RWPE2 (cell line): ENCODE results near the gene ASH1L.

Experiments used
- ATAC-seq: fragments of 200-7000 bp; cut with Tn5 transposase; 3 replicates; pipeline ENCODE4 v1.9.1; 2021; ENCODE audit warnings: low read depth
- DNase-seq: peaks from one replicate; pipeline ENCODE4 v3.0.0-alpha.2; 2020; ENCODE audit warnings: low spot score
- H3K27ac ChIP-seq: fragments of 450-650 bp; 2 replicates; pipeline ENCODE4 v1.5.1; 2017; ENCODE audit warnings: mild to moderate bottlenecking; ENCODE audit not compliant: poor library complexity, severe bottlenecking
- H3K27me3 ChIP-seq: fragments of 250-450 bp; sonication (Bioruptor Pico); 2 replicates; pipeline ENCODE4 v1.5.1; 2021; ENCODE audit warnings: mild to moderate bottlenecking, moderate library complexity; ENCODE audit not compliant: insufficient read depth, poor library complexity, severe bottlenecking
- H3K36me3 ChIP-seq: fragments of 250-450 bp; sonication (Bioruptor Pico); 2 replicates; pipeline ENCODE4 v1.5.1; 2020; ENCODE audit warnings: low read depth, mild to moderate bottlenecking, moderate library complexity
- H3K4me1 ChIP-seq: fragments of 250-450 bp; sonication (Bioruptor Pico); 2 replicates; pipeline ENCODE4 v1.5.1; 2021; ENCODE audit warnings: mild to moderate bottlenecking, moderate library complexity; ENCODE audit not compliant: insufficient read depth, poor library complexity, severe bottlenecking
- H3K4me3 ChIP-seq: fragments of 250-450 bp; sonication (Bioruptor Pico); 2 replicates; pipeline ENCODE4 v1.5.1; 2021; ENCODE audit warnings: mild to moderate bottlenecking, moderate library complexity; ENCODE audit not compliant: severe bottlenecking
- H3K9me3 ChIP-seq: fragments of 250-450 bp; sonication (Bioruptor Pico); 2 replicates; pipeline ENCODE4 v1.5.1; 2021; ENCODE audit warnings: mild to moderate bottlenecking, moderate library complexity; ENCODE audit not compliant: severe bottlenecking
- CTCF ChIP-seq: fragments of 450-650 bp; IDR thresholded peaks from one replicate; pipeline ENCODE4 v1.5.1; 2017; ENCODE audit warnings: mild to moderate bottlenecking, moderate library complexity; ENCODE audit not compliant: poor library complexity, severe bottlenecking

The ASH1L gene

GRCh38 chr1:155305881-155306391, 256.7 kb downstream of the ASH1L start:
- H3K4me3 ChIP-seq: no peak overlapping the region
- peak overlapping the region; percentile 90 for H3K27ac ChIP-seq
- no peak for ATAC-seq
- DNase-seq: no peak
- TF ChIP-seq CTCF: no peak
- H3K9me3 ChIP-seq: no peaks in the 10 kb centered on the region
- peaks cover 6% of the 10 kb centered on the region for H3K4me1 ChIP-seq
- no peaks in the 10 kb centered on the region for H3K27me3 ChIP-seq
- peaks cover 12% of the 10 kb centered on the region for H3K36me3 ChIP-seq

- TF ChIP-seq CTCF: no peak
- DNase-seq (no peak), ATAC-seq (no peak)
These were observed 258.0 kb downstream of the ASH1L start for GRCh38 chr1:155304558-155305063.

GRCh38 chr1:155301342-155301841, 261.2 kb downstream of the ASH1L start, which contains the start of gene PKLR:
PKLR (minus strand) TSS chr1:155301438; CDS start chr1:155301395, 43 bp downstream.
- Histone ChIP-seq H3K4me1 (no peaks in the 10 kb centered on the region), H3K9me3 (no peaks in the 10 kb centered on the region), H3K27ac (no peak within 1 kb of the TSS), H3K36me3 (no peaks in the 10 kb centered on the region), H3K4me3 (no peak within 1 kb of the TSS), H3K27me3 (no peaks in the 10 kb centered on the region)
- ATAC-seq (no peak), DNase-seq (no peak)
- TF ChIP-seq CTCF: no peak

More at GRCh38 chr1:155304558-155305063, 258.0 kb downstream of the ASH1L start:
- Histone ChIP-seq H3K27ac (no peak overlapping the region), H3K9me3 (no peaks in the 10 kb centered on the region), H3K4me1 (no peaks in the 10 kb centered on the region), H3K4me3 (no peak overlapping the region), H3K36me3 (no peaks in the 10 kb centered on the region), H3K27me3 (no peaks in the 10 kb centered on the region)

- H3K27ac ChIP-seq: no peak overlapping the region
- no peak for TF ChIP-seq CTCF
- H3K36me3 ChIP-seq: no peaks in the 10 kb centered on the region
- DNase-seq: no peak
- ATAC-seq: no peak
- no peak overlapping the region for H3K4me3 ChIP-seq
- no peaks in the 10 kb centered on the region for H3K27me3 ChIP-seq
- H3K9me3 ChIP-seq: no peaks in the 10 kb centered on the region
- no peaks in the 10 kb centered on the region for H3K4me1 ChIP-seq
These were observed 261.9 kb downstream of the ASH1L start for GRCh38 chr1:155300553-155301329.
